ENCODE data around the gene ZWILCH.

ZWILCH gene

GRCh38 chr15:66524838-66525237, 19.7 kb downstream of the ZWILCH start:
- no peak for TF ChIP-seq CTCF (IDR thresholded peaks at IDR 0.05; ENCODE audit: insufficient read depth, low read length, missing control alignments)
- ChIA-PET POLR2A (no interaction called here), CTCF (interaction anchor here (1.3 to 1.5 kb wide), 2 partner anchors 26 kb away, joined by 4 to 6 read pairs; partner anchors contain the start of gene SNAPC5)
- DNase-seq (ENCODE audit: low read depth, low spot score) = no peak
- no peak overlapping the region for H3K4me3 ChIP-seq (ENCODE audit: low read depth, low read length)

GRCh38 chr15:66535056-66535455, 29.9 kb downstream of the ZWILCH start:
- TF ChIP-seq CTCF (IDR thresholded peaks at IDR 0.05; ENCODE audit: insufficient read depth, low read length, missing control alignments) = no peak
- H3K4me3 ChIP-seq (ENCODE audit: low read depth, low read length) = no peak overlapping the region
- ChIA-PET POLR2A (interaction anchor here (0.7 kb wide), 1 partner anchor 9 kb away, joined by 3 read pairs; no protein-coding TSS in a partner anchor), CTCF (interaction anchor here (0.8 to 1.8 kb wide), 2 partner anchors 31 to 37 kb away, joined by 4 to 9 read pairs; partner anchors contain the start of gene LCTL)
- no peak for DNase-seq (ENCODE audit: low read depth, low spot score)

- POLR2A ChIA-PET = no interaction called here
- CTCF ChIA-PET = interaction anchor here (1.6 kb wide), 1 partner anchor 24 kb away, joined by 11 read pairs; no protein-coding TSS in a partner anchor
- no peak for DNase-seq (ENCODE audit: low read depth, low spot score)
- H3K4me3 ChIP-seq (ENCODE audit: low read depth, low read length) = no peak overlapping the region
- TF ChIP-seq CTCF (IDR thresholded peaks at IDR 0.05; ENCODE audit: insufficient read depth, low read length, missing control alignments) = no peak
Measured at GRCh38 chr15:66542896-66543295, 37.8 kb downstream of the ZWILCH start.

- CTCF ChIA-PET = no interaction called here
- TF ChIP-seq CTCF (IDR thresholded peaks at IDR 0.05; ENCODE audit: insufficient read depth, low read length, missing control alignments) = no peak
- H3K4me3 ChIP-seq (ENCODE audit: low read depth, low read length) = no peak overlapping the region
- no peak for DNase-seq (ENCODE audit: low read depth, low spot score)
- POLR2A ChIA-PET = no interaction called here
Measured at GRCh38 chr15:66545255-66545654, 40.1 kb downstream of the ZWILCH start.

GRCh38 chr15:66555685-66556084, 50.6 kb downstream of the ZWILCH start:
- DNase-seq (ENCODE audit: low read depth, low spot score) = no peak
- no peak for TF ChIP-seq CTCF (IDR thresholded peaks at IDR 0.05; ENCODE audit: insufficient read depth, low read length, missing control alignments)
- ChIA-PET CTCF (interaction anchor here (6.5 kb wide), 1 partner anchor 10 kb away, joined by 37 read pairs; the partner anchor contains the start of gene LCTL), POLR2A (no interaction called here)
- H3K4me3 ChIP-seq (ENCODE audit: low read depth, low read length) = no peak overlapping the region

- H3K4me3 ChIP-seq (ENCODE audit: low read depth, low read length) = no peak overlapping the region
- CTCF ChIA-PET = interaction anchor here (6.5 kb wide), 1 partner anchor 8 kb away, joined by 37 read pairs; the partner anchor contains the start of gene LCTL
- POLR2A ChIA-PET = interaction anchor here (0.6 kb wide), 1 partner anchor 672 kb away, joined by 3 read pairs; no protein-coding TSS in a partner anchor
- no peak for TF ChIP-seq CTCF (IDR thresholded peaks at IDR 0.05; ENCODE audit: insufficient read depth, low read length, missing control alignments)
- no peak for DNase-seq (ENCODE audit: low read depth, low spot score)
Measured at GRCh38 chr15:66558271-66558670, 53.1 kb downstream of the ZWILCH start.
